Measurements from ENCODE around the gene SMARCA2. TPM values are rescaled to one million over a fixed set of nuclear protein-coding genes. Genes with fewer than 3 reads are reported as not detected.

The SMARCA2 gene
- total and polyA plus RNA-seq, 10 of the 15 experiments (the other 5 are each of a cell fraction or from before 2014, with no cell fraction given) = 100 to 392 (median 204) TPM

Small RNAs within 50 kb of the gene (small RNA-seq; reads per million reads assigned to genes)
- gene RN7SL592P (not detected), gene RNU2-25P (0.12 reads per million)

Measured in GM12878 (cell line).